Activated naive CD8-positive, alpha-beta T cell treated with anti-CD3 and anti-CD28 coated beads, Interleukin-2, amount 10 ng/mL, durations not matched to agents 7 days and 5 days (primary cell): ENCODE results near the gene HIVEP3. TPM values are rescaled to one million over a fixed set of nuclear protein-coding genes. Genes with fewer than 3 reads are reported as not detected.

Experiments
- ATAC-seq: fragments of 150-1000 bp; cut with Tn5 transposase; one replicate; pipeline ENCODE4 v1.10.0; 2021; ENCODE audit warnings: low read depth, moderate library complexity
- POLR2A ChIA-PET: fragments of 350-600 bp; sonication (Branson Sonifier 250); formaldehyde crosslinking; loops from one replicate; lab custom pipeline; 2021; ENCODE audit warnings: antibody characterized with exemption; lab: Charles Lee
- DNase-seq: peaks from one replicate; pipeline ENCODE4 v3.0.0; 2021
- H3K27ac Mint-ChIP-seq: one replicate; pipeline ENCODE4 v1.8.0; 2022; ENCODE audit warnings: mild to moderate bottlenecking, mixed read lengths
- H3K27me3 Mint-ChIP-seq: one replicate; pipeline ENCODE4 v1.8.0; 2022; ENCODE audit warnings: mild to moderate bottlenecking, moderate library complexity, mixed read lengths
- H3K36me3 Mint-ChIP-seq: one replicate; pipeline ENCODE4 v1.8.0; 2021; ENCODE audit warnings: mild to moderate bottlenecking, mixed read lengths
- H3K4me1 Mint-ChIP-seq: one replicate; pipeline ENCODE4 v1.8.0; 2021; ENCODE audit warnings: mixed read lengths
- H3K4me3 Mint-ChIP-seq: one replicate; pipeline ENCODE4 v1.8.0; 2022; ENCODE audit warnings: mild to moderate bottlenecking, moderate library complexity, mixed read lengths
- H3K9me3 Mint-ChIP-seq: one replicate; pipeline ENCODE4 v1.8.0; 2021; ENCODE audit warnings: mixed read lengths
- total RNA-seq, 2 experiments: library from RNA; stranded (reverse); gene quantifications; one replicate each; pipeline ENCODE4 v1.2.3, GENCODE V29; 2021

HIVEP3 gene
- total RNA-seq, 2 experiments from 2014 or later = 10.1 to 10.7 TPM

GRCh38 chr1:41493626-41494350 is 424.9 kb downstream of the HIVEP3 start:
- Mint-ChIP-seq H3K4me3 (no peak overlapping the region), H3K27ac (no peak overlapping the region), H3K27me3 (peaks cover 5% of the 10 kb centered on the region), H3K9me3 (no peaks in the 10 kb centered on the region), H3K4me1 (peaks cover 4% of the 10 kb centered on the region), H3K36me3 (no peaks in the 10 kb centered on the region)
- no peak for DNase-seq
- no peak for ATAC-seq
- POLR2A ChIA-PET = no interaction called here

GRCh38 chr1:41493117-41493536 is 425.6 kb downstream of the HIVEP3 start:
- peaks cover 5% of the 10 kb centered on the region for H3K27me3 Mint-ChIP-seq
- no peak for ATAC-seq
- POLR2A ChIA-PET = no interaction called here
- H3K9me3 Mint-ChIP-seq = no peaks in the 10 kb centered on the region
- H3K36me3 Mint-ChIP-seq = no peaks in the 10 kb centered on the region
- H3K4me3 Mint-ChIP-seq = no peak overlapping the region
- H3K4me1 Mint-ChIP-seq = peaks cover 3% of the 10 kb centered on the region
- no peak for DNase-seq
- H3K27ac Mint-ChIP-seq = no peak overlapping the region

- Mint-ChIP-seq H3K36me3 (no peaks in the 10 kb centered on the region), H3K4me3 (no peak overlapping the region)
- no peak for ATAC-seq
Measured at GRCh38 chr1:41492341-41492848, 426.3 kb downstream of the HIVEP3 start.

GRCh38 chr1:41490911-41491310 is 427.8 kb downstream of the HIVEP3 start:
- Mint-ChIP-seq H3K4me3 (no peak overlapping the region), H3K27ac (no peak overlapping the region), H3K4me1 (peaks cover 3% of the 10 kb centered on the region), H3K36me3 (no peaks in the 10 kb centered on the region), H3K27me3 (peaks cover 20% of the 10 kb centered on the region), H3K9me3 (no peaks in the 10 kb centered on the region)
- DNase-seq (no peak), ATAC-seq (no peak)
- POLR2A ChIA-PET = no interaction called here

More at GRCh38 chr1:41492341-41492848, 426.3 kb downstream of the HIVEP3 start:
- H3K27me3 Mint-ChIP-seq = peaks cover 5% of the 10 kb centered on the region
- no peak overlapping the region for H3K27ac Mint-ChIP-seq
- POLR2A ChIA-PET = no interaction called here
- DNase-seq = peak; percentile 70
- H3K4me1 Mint-ChIP-seq = peaks cover 3% of the 10 kb centered on the region
- H3K9me3 Mint-ChIP-seq = no peaks in the 10 kb centered on the region

- Mint-ChIP-seq H3K9me3 (no peaks in the 10 kb centered on the region), H3K27ac (no peak overlapping the region), H3K27me3 (peaks cover 19% of the 10 kb centered on the region), H3K4me3 (no peak overlapping the region), H3K36me3 (no peaks in the 10 kb centered on the region), H3K4me1 (peaks cover 3% of the 10 kb centered on the region)
- no peak for ATAC-seq
- DNase-seq = no peak
- POLR2A ChIA-PET = no interaction called here
Measured at GRCh38 chr1:41489561-41489960, 429.2 kb downstream of the HIVEP3 start.

GRCh38 chr1:41488040-41488951 is 430.4 kb downstream of the HIVEP3 start:
- Mint-ChIP-seq H3K27me3 (peaks cover 19% of the 10 kb centered on the region), H3K4me3 (no peak overlapping the region), H3K4me1 (peaks cover 3% of the 10 kb centered on the region), H3K27ac (no peak overlapping the region), H3K9me3 (no peaks in the 10 kb centered on the region), H3K36me3 (no peaks in the 10 kb centered on the region)
- DNase-seq (no peak), ATAC-seq (no peak)
- POLR2A ChIA-PET = no interaction called here

- DNase-seq (no peak), ATAC-seq (no peak)
- no peaks in the 10 kb centered on the region for H3K9me3 Mint-ChIP-seq
- peaks cover 19% of the 10 kb centered on the region for H3K27me3 Mint-ChIP-seq
- no peak overlapping the region for H3K4me3 Mint-ChIP-seq
- no peak overlapping the region for H3K27ac Mint-ChIP-seq
- POLR2A ChIA-PET = no interaction called here
- peaks cover 3% of the 10 kb centered on the region for H3K4me1 Mint-ChIP-seq
- H3K36me3 Mint-ChIP-seq = no peaks in the 10 kb centered on the region
Measured at GRCh38 chr1:41487126-41488039, 431.3 kb downstream of the HIVEP3 start.

- H3K4me1 Mint-ChIP-seq = peaks cover 3% of the 10 kb centered on the region
- peaks cover 19% of the 10 kb centered on the region for H3K27me3 Mint-ChIP-seq
- POLR2A ChIA-PET = interaction anchor here (0.6 kb wide), 1 partner anchor 11 kb away, joined by 3 read pairs; no protein-coding TSS in a partner anchor
- no peaks in the 10 kb centered on the region for H3K9me3 Mint-ChIP-seq
- ATAC-seq (no peak), DNase-seq (no peak)
- no peaks in the 10 kb centered on the region for H3K36me3 Mint-ChIP-seq
- H3K4me3 Mint-ChIP-seq = no peak overlapping the region
- no peak overlapping the region for H3K27ac Mint-ChIP-seq
Measured at GRCh38 chr1:41486371-41487125, 432.2 kb downstream of the HIVEP3 start.

GRCh38 chr1:41486053-41486370 is 432.7 kb downstream of the HIVEP3 start:
- ATAC-seq = no peak
- H3K36me3 Mint-ChIP-seq = no peaks in the 10 kb centered on the region
- H3K9me3 Mint-ChIP-seq = no peaks in the 10 kb centered on the region
- DNase-seq = no peak
- H3K27me3 Mint-ChIP-seq = peaks cover 19% of the 10 kb centered on the region
- no peak overlapping the region for H3K4me3 Mint-ChIP-seq
- POLR2A ChIA-PET = no interaction called here
- no peak overlapping the region for H3K27ac Mint-ChIP-seq
- H3K4me1 Mint-ChIP-seq = peaks cover 3% of the 10 kb centered on the region

GRCh38 chr1:41485605-41486004 is 433.1 kb downstream of the HIVEP3 start:
- Mint-ChIP-seq H3K27me3 (peaks cover 19% of the 10 kb centered on the region), H3K4me1 (peaks cover 3% of the 10 kb centered on the region), H3K9me3 (no peaks in the 10 kb centered on the region), H3K27ac (no peak overlapping the region), H3K4me3 (no peak overlapping the region), H3K36me3 (no peaks in the 10 kb centered on the region)
- POLR2A ChIA-PET = no interaction called here
- ATAC-seq (no peak), DNase-seq (no peak)

GRCh38 chr1:41484402-41485241 is 434.1 kb downstream of the HIVEP3 start, which contains the start of gene EDN2:
Gene EDN2, minus strand, starts transcription at chr1:41484683. Its CDS starts 82 bp downstream, at chr1:41484601.
- no peaks in the 10 kb centered on the region for H3K9me3 Mint-ChIP-seq
- no peaks in the 10 kb centered on the region for H3K36me3 Mint-ChIP-seq
- ATAC-seq (no peak), DNase-seq (no peak)
- POLR2A ChIA-PET = no interaction called here
- no peak within 1 kb of the TSS for H3K4me3 Mint-ChIP-seq
- no peak within 1 kb of the TSS for H3K27ac Mint-ChIP-seq
- H3K27me3 Mint-ChIP-seq = peaks cover 17% of the 10 kb centered on the region
- peaks cover 3% of the 10 kb centered on the region for H3K4me1 Mint-ChIP-seq

- Mint-ChIP-seq H3K9me3 (no peaks in the 10 kb centered on the region), H3K4me3 (no peak overlapping the region), H3K27ac (no peak overlapping the region), H3K27me3 (peaks cover 17% of the 10 kb centered on the region), H3K36me3 (no peaks in the 10 kb centered on the region), H3K4me1 (peaks cover 3% of the 10 kb centered on the region)
- POLR2A ChIA-PET = no interaction called here
- no peak for ATAC-seq
- DNase-seq = no peak
Measured at GRCh38 chr1:41483960-41484401, 434.7 kb downstream of the HIVEP3 start.
